Measurements from ENCODE around the gene RBMS1.

RBMS1 gene

DNA sequence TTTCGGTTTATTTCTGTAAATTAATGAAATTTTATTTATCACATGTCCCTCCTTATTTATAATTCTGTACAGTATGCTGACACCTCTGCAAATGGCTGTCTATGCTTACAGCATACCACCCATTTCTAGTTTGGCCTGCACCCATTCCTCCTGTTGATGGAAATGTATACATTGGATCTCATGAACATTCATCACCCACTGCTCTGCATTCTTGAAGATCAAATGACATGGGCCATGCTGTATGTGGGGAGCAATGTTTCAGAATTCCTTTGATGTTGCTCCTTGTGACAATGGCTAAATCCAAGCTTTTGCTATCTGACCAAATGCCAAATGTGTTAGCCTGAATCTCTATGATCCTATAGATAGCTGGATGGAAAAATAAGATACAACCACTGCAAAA lies 238.2 kb downstream of the RBMS1 start:
- TF ChIP-seq, protein P1, sequence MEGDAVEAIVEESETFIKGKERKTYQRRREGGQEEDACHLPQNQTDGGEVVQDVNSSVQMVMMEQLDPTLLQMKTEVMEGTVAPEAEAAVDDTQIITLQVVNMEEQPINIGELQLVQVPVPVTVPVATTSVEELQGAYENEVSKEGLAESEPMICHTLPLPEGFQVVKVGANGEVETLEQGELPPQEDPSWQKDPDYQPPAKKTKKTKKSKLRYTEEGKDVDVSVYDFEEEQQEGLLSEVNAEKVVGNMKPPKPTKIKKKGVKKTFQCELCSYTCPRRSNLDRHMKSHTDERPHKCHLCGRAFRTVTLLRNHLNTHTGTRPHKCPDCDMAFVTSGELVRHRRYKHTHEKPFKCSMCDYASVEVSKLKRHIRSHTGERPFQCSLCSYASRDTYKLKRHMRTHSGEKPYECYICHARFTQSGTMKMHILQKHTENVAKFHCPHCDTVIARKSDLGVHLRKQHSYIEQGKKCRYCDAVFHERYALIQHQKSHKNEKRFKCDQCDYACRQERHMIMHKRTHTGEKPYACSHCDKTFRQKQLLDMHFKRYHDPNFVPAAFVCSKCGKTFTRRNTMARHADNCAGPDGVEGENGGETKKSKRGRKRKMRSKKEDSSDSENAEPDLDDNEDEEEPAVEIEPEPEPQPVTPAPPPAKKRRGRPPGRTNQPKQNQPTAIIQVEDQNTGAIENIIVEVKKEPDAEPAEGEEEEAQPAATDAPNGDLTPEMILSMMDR (IDR thresholded peaks at IDR 0.05; ENCODE audit: control extremely low read depth, extremely low read depth, low read depth, missing control alignments): no peak
- CTCF ChIA-PET: interaction anchor here (0.6 to 2.5 kb wide), 5 partner anchors 10 to 128 kb away, joined by 3 to 10 read pairs (median 3); no protein-coding TSS in a partner anchor
- POLR2A ChIA-PET: no interaction called here
- no peak for DNase-seq (ENCODE audit: extremely low spot score)

DNA sequence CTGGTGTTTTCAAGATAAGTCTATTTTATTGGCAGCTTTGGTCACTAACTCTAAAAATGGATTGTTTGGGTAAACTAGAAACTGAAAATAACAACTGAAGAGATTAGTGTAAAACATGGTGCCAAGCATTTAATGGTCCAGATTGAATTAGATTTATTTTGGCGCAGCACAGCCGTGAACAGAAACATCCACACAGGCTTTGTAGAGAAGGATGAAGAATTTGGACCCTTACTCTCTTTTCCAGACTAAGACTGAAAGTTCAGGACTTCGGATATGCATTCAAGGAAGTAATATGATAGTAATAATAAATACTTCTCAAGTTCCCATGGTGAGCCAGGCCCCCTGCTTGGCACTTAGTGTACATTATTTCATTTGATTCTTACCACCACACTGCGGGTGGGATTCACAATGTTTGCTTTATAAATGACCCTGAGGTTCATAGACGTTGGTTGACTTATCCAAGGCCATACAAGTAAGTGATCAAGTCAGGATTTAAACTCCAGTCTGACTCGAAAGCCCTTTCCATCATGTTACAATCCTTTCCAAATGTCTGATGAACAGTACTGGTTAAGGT lies 239.3 kb downstream of the RBMS1 start:
- DNase-seq (ENCODE audit: extremely low spot score): no peak
- POLR2A ChIA-PET: no interaction called here
- CTCF ChIA-PET: interaction anchor here (1.1 to 2.5 kb wide), 3 partner anchors 11 to 740 kb away, joined by 3 to 10 read pairs (median 3); no protein-coding TSS in a partner anchor
- TF ChIP-seq, protein P1 (IDR thresholded peaks at IDR 0.05; ENCODE audit: control extremely low read depth, extremely low read depth, low read depth, missing control alignments): no peak

DNA sequence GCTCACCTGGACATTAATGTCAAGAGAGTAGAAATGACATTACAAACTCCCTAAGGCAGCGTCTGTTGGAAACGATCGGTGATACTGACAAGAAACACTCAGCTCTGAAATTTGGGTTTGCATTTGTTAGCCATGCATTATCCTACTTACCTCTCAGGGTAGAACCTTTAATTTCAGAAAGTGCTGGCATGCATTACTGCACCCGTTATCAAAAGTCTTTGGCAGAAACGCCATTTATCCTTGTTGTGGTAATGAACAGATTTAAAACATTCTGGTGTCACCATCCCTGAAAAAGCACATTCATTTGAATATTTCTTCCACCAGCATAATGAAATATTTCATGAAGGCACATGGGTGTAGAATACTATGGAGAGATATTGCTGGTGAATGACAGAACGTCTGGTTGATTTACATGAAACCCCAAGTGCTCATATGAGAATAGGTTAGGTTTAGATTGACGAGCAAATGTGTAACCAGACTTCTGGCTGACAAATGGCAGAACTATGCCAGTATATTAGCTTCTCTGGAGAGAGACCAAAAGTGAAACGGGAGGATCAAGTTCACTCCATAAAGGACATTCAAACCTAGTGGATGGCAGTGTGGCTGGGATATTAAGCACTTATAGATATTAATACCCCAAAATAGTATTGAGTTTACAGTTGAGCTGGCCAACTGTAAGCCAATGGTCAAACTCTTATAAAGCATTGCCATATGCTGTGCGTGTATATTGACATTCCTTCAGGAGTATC lies 240.0 kb downstream of the RBMS1 start:
- CTCF ChIA-PET: interaction anchor here (1.1 to 3.0 kb wide), 7 partner anchors 12 to 741 kb away, joined by 3 to 25 read pairs (median 5); no protein-coding TSS in a partner anchor

DNA sequence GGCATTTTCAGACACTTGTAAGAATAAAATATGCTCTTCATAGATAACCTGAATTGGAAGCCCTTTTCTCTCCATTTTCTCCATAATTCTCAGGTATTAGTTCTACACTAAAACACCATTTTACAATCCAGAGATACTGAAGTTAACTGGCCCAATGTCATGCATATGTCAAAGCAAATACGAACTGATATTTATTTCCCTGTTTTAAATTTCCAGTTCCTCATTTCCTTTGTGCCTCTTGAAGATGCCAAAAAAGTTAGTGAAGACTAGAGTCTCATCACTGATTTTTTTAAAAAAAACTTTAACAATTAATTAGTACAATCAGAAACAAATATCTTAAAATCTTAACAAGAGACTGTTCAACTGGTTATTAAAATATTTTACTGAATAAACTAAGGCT lies 240.7 kb downstream of the RBMS1 start:
- ChIA-PET CTCF (interaction anchor here (1.4 to 3.0 kb wide), 9 partner anchors 11 to 742 kb away, joined by 3 to 25 read pairs (median 5); no protein-coding TSS in a partner anchor), POLR2A (no interaction called here)
- TF ChIP-seq, protein P1 (IDR thresholded peaks at IDR 0.05; ENCODE audit: control extremely low read depth, extremely low read depth, low read depth, missing control alignments): no peak
- DNase-seq (ENCODE audit: extremely low spot score): no peak

More for the DNA sequence above, 240.0 kb downstream of the RBMS1 start:
- TF ChIP-seq, protein P1 (IDR thresholded peaks at IDR 0.05; ENCODE audit: control extremely low read depth, extremely low read depth, low read depth, missing control alignments): no peak
- POLR2A ChIA-PET: no interaction called here
- no peak for DNase-seq (ENCODE audit: extremely low spot score)

DNA sequence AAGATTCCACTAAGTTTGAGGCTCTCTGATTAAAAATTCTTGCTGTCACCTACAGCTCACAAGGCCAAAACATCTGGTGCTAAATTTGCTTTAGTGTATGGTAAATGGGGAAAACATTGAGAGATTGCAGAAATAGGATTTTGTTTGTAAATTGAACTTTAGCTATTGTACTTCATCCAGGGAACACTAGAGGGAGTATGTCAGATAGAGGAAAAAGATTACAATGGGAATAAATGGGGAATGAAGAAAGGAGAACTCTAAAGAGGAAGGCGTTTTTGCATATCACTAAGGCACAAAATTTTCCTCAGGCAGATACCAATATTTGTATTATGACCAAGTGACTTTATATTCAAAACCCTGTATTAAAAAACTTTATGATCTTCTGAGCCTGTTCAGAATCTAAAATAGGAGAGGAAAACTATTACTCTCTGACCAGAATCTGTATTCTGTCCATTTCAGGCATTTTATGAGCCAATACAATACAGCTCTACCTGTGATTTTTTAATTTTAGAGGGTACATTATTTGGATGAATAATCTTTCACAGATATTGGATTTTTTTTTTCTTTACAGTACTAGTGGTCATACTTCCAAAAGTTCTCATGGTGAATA lies 241.2 kb downstream of the RBMS1 start:
- DNase-seq (ENCODE audit: extremely low spot score): peak; percentile 26

DNA sequence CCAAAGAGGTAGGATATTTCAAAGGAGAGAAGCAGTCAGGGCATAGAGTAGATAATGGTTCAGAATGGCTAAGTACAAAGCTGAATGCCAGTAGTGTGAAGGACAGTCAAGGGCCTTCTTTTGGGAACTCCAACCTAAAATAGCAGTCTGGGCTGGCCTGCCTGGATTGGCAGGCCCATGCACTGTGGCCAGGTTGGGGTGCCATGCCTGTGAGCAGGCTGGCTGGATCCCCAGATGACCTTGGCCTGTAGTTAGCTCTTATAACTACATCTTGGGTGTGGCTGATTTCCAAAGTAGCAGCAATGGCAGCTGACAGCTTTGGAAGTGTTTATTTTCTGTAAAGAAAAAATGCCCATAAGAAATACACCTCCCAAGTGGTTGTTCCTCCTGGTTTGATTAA lies 242.0 kb downstream of the RBMS1 start:
- ChIA-PET CTCF (interaction anchor here (0.6 to 3.0 kb wide), 20 partner anchors 10 to 812 kb away, joined by 3 to 25 read pairs (median 4); no protein-coding TSS in a partner anchor), POLR2A (no interaction called here)
- DNase-seq (ENCODE audit: extremely low spot score): no peak
- TF ChIP-seq, protein P1 (IDR thresholded peaks at IDR 0.05; ENCODE audit: control extremely low read depth, extremely low read depth, low read depth, missing control alignments): no peak

More for the DNA sequence above, 241.2 kb downstream of the RBMS1 start:
- TF ChIP-seq, protein P1 (IDR thresholded peaks at IDR 0.05; ENCODE audit: control extremely low read depth, extremely low read depth, low read depth, missing control alignments): peak; percentile 61
- ChIA-PET CTCF (interaction anchor here (0.6 to 3.0 kb wide), 19 partner anchors 9 to 811 kb away, joined by 3 to 25 read pairs (median 4); no protein-coding TSS in a partner anchor), POLR2A (no interaction called here)

Measured in GM10248 (cell line).